Mesenchymal stem cell (in vitro differentiated cells and primary cell): ENCODE measurements around the gene DDX55. TPM values are rescaled to one million over a fixed set of nuclear protein-coding genes. Genes with fewer than 3 reads are reported as not detected.

Experiments used
- DNase-seq: peaks from one replicate; pipeline ENCODE4 v3.0.0-alpha.2; 2013
- H2AFZ ChIP-seq: one replicate; pipeline ENCODE4 v1.6.1; 2013; ENCODE audit warnings: low read depth, mild to moderate bottlenecking, control low read depth, inconsistent platforms, low read length, moderate library complexity
- H2AK5ac ChIP-seq: 2 replicates; pipeline ENCODE4 v1.6.1; 2013; ENCODE audit warnings: low read length, moderate library complexity, mild to moderate bottlenecking, inconsistent platforms; ENCODE audit not compliant: severe bottlenecking
- H2BK120ac ChIP-seq: one replicate; pipeline ENCODE4 v1.6.1; 2013; ENCODE audit warnings: low read depth, mild to moderate bottlenecking, inconsistent platforms, low read length, moderate library complexity
- H2BK12ac ChIP-seq, 2 experiments: one replicate each; pipeline ENCODE4 v1.6.1; 2013; ENCODE audit warnings: inconsistent platforms in 2 of 2, low read length in 2 of 2, mild to moderate bottlenecking in 2 of 2, moderate library complexity in 2 of 2, control low read depth in 1 of 2
- H2BK15ac ChIP-seq: one replicate; pipeline ENCODE4 v1.6.1; 2013; ENCODE audit warnings: mild to moderate bottlenecking, low read depth, inconsistent platforms; ENCODE audit not compliant: poor library complexity, severe bottlenecking
- H2BK5ac ChIP-seq: 2 replicates; pipeline ENCODE4 v1.6.1; 2013; ENCODE audit warnings: low read depth, mild to moderate bottlenecking, low read length, control low read depth, inconsistent platforms; ENCODE audit not compliant: poor library complexity, severe bottlenecking
- H3K14ac ChIP-seq, 2 experiments: one replicate each; pipeline ENCODE4 v1.6.1; 2013; ENCODE audit warnings: inconsistent platforms in 2 of 2, low read length in 2 of 2, control low read depth in 1 of 2, mild to moderate bottlenecking in 1 of 2, moderate library complexity in 1 of 2
- H3K18ac ChIP-seq, 2 experiments: one replicate each; pipeline ENCODE4 v1.6.1; 2013; ENCODE audit warnings: inconsistent platforms in 2 of 2, low read length in 2 of 2, control low read depth in 1 of 2, low read depth in 1 of 2, mild to moderate bottlenecking in 1 of 2
- H3K23ac ChIP-seq, 2 experiments: one replicate each; pipeline ENCODE4 v1.6.1; 2013; ENCODE audit warnings: inconsistent platforms in 2 of 2, low read length in 2 of 2, mild to moderate bottlenecking in 2 of 2, moderate library complexity in 2 of 2, control low read depth in 1 of 2
- H3K27ac ChIP-seq: 2 replicates; pipeline ENCODE4 v1.5.1; 2013; ENCODE audit warnings: mild to moderate bottlenecking, moderate library complexity, low read length, control low read depth, inconsistent platforms; ENCODE audit not compliant: poor library complexity, severe bottlenecking
- H3K27me3 ChIP-seq, 2 experiments: 2 replicates each; pipeline versions ENCODE4 v1.6.1 to v1.7.0; 2013; ENCODE audit warnings: low read length in 2 of 2, mild to moderate bottlenecking in 2 of 2, moderate library complexity in 2 of 2, control low read depth in 1 of 2, inconsistent platforms in 1 of 2; ENCODE audit not compliant: control insufficient read depth in 1 of 2, insufficient read depth in 1 of 2
- H3K36me3 ChIP-seq, 2 experiments: 2 replicates each; pipeline versions ENCODE4 v1.6.1 to v1.7.0; 2013; ENCODE audit warnings: low read length in 2 of 2, control low read depth in 1 of 2, inconsistent platforms in 1 of 2, low read depth in 1 of 2, mild to moderate bottlenecking in 1 of 2; ENCODE audit not compliant: insufficient read depth in 2 of 2, control insufficient read depth in 1 of 2
- H3K4ac ChIP-seq, 2 experiments: one replicate each; pipeline ENCODE4 v1.6.1; 2013; ENCODE audit warnings: inconsistent platforms in 2 of 2, low read length in 2 of 2, mild to moderate bottlenecking in 2 of 2, moderate library complexity in 2 of 2, control low read depth in 1 of 2, low read depth in 1 of 2
- H3K4me1 ChIP-seq: 2 replicates; pipeline ENCODE4 v1.6.1; 2013; ENCODE audit warnings: low read depth, low read length, control low read depth; ENCODE audit not compliant: control insufficient read depth, insufficient read depth
- H3K4me2 ChIP-seq: 2 replicates; pipeline ENCODE4 v1.6.1; 2013; ENCODE audit warnings: low read length, mild to moderate bottlenecking, inconsistent platforms; ENCODE audit not compliant: poor library complexity, severe bottlenecking
- H3K4me3 ChIP-seq, 2 experiments: 2 replicates each; pipeline versions ENCODE4 v1.5.1 to v1.7.0; 2013; ENCODE audit warnings: low read length in 2 of 2, mild to moderate bottlenecking in 2 of 2, control low read depth in 1 of 2, low read depth in 1 of 2; ENCODE audit not compliant: insufficient read depth in 1 of 2
- H3K79me1 ChIP-seq: replicated peaks from 2 replicates; pipeline ENCODE4 v1.6.1; 2013; ENCODE audit warnings: mild to moderate bottlenecking, control low read depth, low read length, inconsistent platforms; ENCODE audit not compliant: poor library complexity, severe bottlenecking
- H3K9ac ChIP-seq: 2 replicates; pipeline ENCODE4 v1.7.0; 2013; ENCODE audit warnings: mild to moderate bottlenecking, low read length, moderate library complexity
- H3K9me3 ChIP-seq: 2 replicates; pipeline ENCODE4 v1.7.0; 2013; ENCODE audit warnings: mild to moderate bottlenecking, low read length; ENCODE audit not compliant: control insufficient read depth
- H4K8ac ChIP-seq: one replicate; pipeline ENCODE4 v1.6.1; 2013; ENCODE audit warnings: inconsistent platforms, mild to moderate bottlenecking, low read length, moderate library complexity
- H4K91ac ChIP-seq: one replicate; pipeline ENCODE4 v1.6.1; 2013; ENCODE audit warnings: mild to moderate bottlenecking, low read length, inconsistent platforms
- WGBS: methylation state at CpG from one replicate; pipeline ENCODE4 v1.1.7; 2013; ENCODE audit warnings: mixed read lengths; 5-methylcytosine and 5-hydroxymethylcytosine counted together
- small RNA-seq: library from polyadenylated mRNA; stranded (forward); fragments of <200 nt; extraction: miRNeasy Mini kit (QIAGEN cat#:217004); gene quantifications from one replicate; pipeline ENCODE3, GENCODE V24; 2013; ENCODE audit warnings: low read depth

The DDX55 gene

DNA sequence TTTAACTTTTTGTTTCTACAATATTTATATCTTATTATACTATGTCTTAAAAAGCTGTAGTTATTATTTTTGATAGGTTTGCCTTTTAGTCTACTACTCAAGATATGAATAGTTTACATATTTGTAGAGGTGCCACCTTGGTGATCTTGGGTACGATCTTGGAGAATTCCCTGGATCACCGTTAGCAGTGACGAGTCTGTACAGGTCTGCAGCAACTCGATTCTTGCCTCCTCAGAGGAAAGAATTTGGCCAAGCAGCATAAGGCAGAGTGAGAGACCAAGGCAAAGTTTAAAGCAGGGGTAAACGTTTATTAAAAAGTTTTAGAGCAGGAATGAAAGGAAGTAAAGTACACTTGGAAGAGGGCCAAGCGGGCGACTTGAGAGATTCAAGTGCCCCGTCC lies 65.9 kb downstream of the DDX55 start:
- Histone ChIP-seq H3K4me3 (no peak overlapping the region), H2BK120ac (no peak overlapping the region), H3K79me1 (peaks cover 11% of the 10 kb centered on the region), H3K4me2 (no peak overlapping the region), H2AFZ (no peak overlapping the region), H3K9ac (no peak overlapping the region), H2BK15ac (no peak overlapping the region), H4K91ac (no peak overlapping the region), H3K4me1 (peaks cover 8% of the 10 kb centered on the region), H3K9me3 (peaks cover 5% of the 10 kb centered on the region), H3K18ac (no peak overlapping the region), H3K27me3 (no peaks in the 10 kb centered on the region), H3K14ac (no peak overlapping the region), H3K4ac (no peak overlapping the region), H2BK5ac (no peak overlapping the region), H3K23ac (no peak overlapping the region), H4K8ac (no peak overlapping the region), H3K27ac (no peak overlapping the region), H3K36me3 (peaks cover under 1 to 11% of the 10 kb centered on the region in 2 experiments), H2AK5ac (no peak overlapping the region), H2BK12ac (no peak overlapping the region)
- 90% methylated on average over 8 of the region's 8 CpGs for WGBS
- no peak for DNase-seq

Small RNA genes within 50 kb of the gene (small RNA-seq; reads per million reads assigned to genes)
- gene SNORA9B = not detected
